Stimulated activated CD4-positive, alpha-beta T cell treated with anti-CD3 and anti-CD28 coated beads, Interleukin-2, amount 100 ng/mL, for 48 hours (primary cell): ENCODE measurements around the gene PRR19.
A peak's percentile ranks its signal among the peaks of the same experiment; 100 is the strongest.

Experiments
- DNase-seq, 2 donors: peaks; one replicate each; pipeline ENCODE4 v3.0.0-alpha.2; 2020

Gene PRR19

GRCh38 chr19:42271861-42272534 lies 29.9 kb upstream of the PRR19 start:
- DNase-seq = no peak

DNA sequence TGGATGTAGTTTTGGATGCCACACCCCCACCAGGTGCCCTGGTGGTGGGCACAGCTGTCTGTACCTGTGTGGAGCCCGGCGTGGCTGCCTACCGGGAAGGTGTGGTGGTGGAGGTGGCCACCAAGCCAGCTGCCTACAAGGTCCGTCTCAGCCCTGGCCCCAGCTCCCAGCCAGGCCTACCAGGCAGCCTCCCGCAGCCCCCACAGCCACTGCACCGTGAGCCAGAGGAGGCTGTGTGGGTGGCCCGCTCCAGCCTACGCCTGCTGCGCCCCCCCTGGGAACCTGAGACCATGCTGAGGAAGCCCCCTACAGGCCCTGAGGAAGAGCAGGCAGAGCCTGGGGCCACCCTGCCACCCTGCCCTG lies 29.4 kb upstream of the PRR19 start:
- DNase-seq = no peak

DNA sequence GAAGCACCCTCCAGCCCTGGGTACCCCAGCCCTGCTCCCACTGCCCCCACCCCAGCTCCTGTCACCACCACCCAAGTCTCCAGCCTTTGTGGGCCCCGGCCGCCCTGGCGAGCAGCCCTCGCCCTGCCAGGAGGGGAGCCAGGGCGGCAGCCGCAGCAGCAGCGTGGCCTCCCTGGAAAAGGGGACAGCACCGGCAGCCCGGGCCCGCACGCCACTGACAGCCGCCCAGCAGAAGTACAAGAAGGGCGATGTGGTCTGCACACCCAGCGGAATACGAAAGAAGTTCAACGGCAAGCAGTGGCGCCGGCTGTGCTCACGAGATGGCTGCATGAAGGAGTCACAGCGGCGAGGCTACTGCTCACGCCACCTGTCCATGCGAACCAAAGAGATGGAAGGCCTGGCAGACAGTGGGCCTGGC lies 28.9 kb upstream of the PRR19 start:
- DNase-seq = no peak

DNA sequence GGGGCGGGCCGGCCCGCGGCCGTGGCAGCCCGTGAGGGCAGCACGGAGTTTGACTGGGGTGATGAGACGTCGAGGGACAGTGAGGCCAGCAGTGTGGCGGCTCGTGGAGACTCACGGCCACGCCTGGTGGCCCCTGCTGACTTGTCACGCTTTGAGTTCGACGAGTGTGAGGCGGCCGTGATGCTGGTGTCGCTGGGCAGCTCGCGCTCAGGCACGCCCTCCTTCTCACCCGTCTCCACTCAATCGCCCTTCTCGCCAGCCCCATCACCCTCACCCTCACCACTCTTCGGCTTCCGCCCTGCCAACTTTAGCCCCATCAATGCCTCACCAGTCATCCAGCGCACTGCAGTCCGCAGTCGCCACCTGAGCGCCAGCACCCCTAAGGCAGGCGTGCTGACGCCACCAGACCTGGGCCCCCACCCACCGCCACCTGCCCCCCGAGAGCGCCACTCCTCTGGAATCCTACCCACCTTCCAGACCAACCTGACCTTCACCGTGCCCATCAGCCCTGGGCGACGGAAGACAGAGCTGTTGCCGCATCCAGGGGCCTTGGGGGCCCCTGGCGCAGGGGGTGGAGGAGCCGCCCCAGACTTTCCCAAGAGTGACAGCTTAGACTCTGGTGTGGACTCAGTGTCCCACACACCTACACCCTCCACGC lies 28.4 kb upstream of the PRR19 start:
- no peak for DNase-seq

- DNase-seq = no peak
Measured at GRCh38 chr19:42274065-42274682, 27.8 kb upstream of the PRR19 start.

DNA sequence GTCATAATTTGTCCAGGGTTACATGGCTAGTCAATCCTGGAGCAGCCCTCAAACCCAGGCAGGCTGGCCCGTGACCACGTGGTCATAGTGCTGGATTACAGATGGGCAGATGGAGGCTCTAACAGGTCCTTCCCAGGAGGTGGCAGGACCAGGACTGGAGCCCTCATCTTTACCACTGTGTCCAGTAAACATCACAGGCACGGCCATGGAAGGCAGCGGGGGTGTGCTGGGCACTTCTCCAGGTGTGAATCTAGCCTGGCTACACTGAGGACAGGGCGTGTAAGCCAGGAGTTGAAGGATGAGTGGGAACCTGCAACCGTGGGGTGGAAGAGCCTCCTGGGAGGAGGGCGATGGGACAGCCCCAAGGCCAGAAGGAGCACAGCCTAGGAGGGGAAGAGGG lies 26.8 kb upstream of the PRR19 start:
- DNase-seq = no peak

DNA sequence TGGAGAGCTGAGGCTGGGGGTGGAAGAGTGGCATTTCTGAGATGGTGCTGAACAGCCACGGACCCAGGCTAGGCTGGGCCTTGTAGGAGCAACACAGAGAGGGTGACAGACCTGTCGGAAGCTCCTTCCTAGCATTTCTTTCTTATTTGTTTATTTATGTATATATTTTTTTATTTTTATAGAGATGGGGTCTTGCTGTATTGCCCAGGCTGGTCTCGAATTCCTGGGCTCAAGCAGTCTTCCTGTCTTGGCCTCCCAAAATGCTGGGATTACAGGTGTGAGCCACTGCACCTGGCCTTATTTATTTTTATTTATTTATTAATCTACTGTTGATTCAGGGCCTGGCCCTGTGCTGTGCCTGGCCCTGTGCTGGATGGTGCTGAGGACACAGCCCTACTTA lies 26.4 kb upstream of the PRR19 start:
- no peak for DNase-seq

- DNase-seq = no peak
Measured at GRCh38 chr19:42276284-42276683, 25.6 kb upstream of the PRR19 start.

- no peak for DNase-seq
Measured at GRCh38 chr19:42276821-42277220, 25.1 kb upstream of the PRR19 start.

- DNase-seq = no peak
Measured at GRCh38 chr19:42277821-42278451, 24.0 kb upstream of the PRR19 start.

GRCh38 chr19:42278452-42279154 lies 23.3 kb upstream of the PRR19 start:
- DNase-seq = no peak

DNA sequence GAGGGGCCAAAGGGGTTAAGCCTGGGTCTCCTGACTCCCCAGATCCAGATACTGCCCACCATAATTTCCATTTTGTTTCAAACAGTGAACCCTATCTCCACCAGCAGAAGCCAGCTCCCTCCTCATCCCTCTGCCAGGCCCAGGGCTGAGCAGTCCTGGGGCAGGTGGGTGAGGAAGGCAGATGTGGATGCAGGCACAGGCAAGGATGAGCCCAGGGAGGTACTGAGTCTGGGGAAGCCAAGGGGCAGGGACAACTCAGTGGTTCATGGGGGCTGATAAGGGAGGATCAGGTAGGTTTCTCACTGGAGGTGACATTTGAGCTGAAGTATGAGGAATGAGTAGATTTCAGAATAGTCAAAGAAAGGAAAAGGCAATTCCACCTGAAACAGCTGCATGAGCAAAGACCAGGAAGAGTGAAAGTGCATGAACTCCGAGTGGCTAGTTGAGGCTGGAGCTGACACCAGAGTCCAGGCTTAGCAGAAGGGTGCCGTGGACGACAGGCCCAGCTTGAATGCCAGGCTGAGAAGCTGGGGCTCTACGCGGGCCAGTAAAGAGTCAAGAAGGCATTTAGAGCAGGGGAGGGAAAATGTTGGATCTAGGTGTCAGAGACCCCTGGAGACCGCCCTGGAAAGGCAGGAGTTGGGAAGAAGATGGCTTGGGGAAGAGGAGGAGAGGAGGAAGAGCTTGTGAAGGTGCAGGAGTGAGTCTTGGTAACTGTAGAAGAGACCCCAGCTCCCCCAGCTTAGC lies 22.6 kb upstream of the PRR19 start:
- DNase-seq = no peak

DNA sequence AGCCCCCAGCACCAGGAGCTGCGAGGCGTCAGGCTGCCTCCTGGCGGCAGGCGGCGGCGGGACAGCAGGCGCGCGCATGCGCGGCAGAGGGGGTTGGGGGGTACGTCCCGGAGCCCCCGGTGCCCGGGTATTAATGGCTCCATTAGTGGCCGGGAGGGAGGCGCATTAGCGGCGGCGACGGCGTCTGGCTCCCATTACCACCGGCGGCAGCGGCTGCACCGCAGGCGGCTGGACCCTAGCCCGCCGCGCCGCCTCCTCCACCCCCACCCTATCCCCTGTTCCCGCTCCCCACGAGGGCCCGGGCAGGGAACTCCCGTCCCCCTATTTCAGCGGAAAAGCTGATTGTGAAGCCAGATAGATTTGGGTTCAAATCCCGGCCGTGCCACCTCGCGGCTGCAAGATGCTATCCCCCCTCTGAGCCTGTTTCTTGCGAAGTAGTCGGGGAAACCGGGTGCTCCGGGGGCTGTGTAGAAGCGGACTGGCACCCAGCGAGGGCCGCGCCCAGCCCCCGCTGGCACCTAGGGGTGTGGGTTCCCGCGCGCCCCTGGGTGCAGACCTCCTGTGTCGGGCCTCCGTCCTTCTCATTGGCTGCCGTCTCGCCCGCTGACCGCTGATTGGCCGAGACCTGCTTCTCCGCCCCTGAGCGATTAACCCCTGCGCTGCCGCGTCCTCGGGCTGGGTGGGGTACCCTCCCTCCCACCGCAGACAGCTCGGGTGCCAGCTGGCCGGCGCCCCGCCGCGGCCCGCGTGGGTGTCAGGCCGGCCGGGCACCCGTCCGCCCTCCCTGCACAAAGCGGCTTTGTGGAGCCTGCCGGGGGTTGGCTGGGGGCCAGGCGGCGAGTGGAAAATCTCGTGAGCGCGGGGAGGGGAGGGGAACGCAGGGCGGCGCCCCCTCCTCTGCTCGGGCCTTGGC lies 21.8 kb upstream of the PRR19 start:
- DNase-seq = peak; percentile 81 to 82

DNA sequence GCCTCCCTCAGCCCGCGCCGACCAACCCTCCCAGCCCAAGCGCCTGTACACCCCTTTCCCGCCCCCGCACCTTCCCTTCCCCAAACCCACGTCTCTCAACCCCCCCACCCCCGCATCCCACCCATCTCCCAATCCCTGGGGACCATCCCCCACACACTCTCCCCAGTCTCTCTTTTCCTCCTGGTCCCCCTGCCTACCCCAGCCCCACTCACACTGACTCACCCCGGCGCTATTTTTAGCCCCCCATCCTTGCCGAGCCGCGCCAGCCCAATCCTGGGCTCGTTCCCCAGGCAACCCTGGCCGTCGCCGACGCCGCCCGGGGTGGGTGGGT lies 21.2 kb upstream of the PRR19 start:
- no peak for DNase-seq

GRCh38 chr19:42281146-42281826 lies 20.6 kb upstream of the PRR19 start:
- no peak for DNase-seq

DNA sequence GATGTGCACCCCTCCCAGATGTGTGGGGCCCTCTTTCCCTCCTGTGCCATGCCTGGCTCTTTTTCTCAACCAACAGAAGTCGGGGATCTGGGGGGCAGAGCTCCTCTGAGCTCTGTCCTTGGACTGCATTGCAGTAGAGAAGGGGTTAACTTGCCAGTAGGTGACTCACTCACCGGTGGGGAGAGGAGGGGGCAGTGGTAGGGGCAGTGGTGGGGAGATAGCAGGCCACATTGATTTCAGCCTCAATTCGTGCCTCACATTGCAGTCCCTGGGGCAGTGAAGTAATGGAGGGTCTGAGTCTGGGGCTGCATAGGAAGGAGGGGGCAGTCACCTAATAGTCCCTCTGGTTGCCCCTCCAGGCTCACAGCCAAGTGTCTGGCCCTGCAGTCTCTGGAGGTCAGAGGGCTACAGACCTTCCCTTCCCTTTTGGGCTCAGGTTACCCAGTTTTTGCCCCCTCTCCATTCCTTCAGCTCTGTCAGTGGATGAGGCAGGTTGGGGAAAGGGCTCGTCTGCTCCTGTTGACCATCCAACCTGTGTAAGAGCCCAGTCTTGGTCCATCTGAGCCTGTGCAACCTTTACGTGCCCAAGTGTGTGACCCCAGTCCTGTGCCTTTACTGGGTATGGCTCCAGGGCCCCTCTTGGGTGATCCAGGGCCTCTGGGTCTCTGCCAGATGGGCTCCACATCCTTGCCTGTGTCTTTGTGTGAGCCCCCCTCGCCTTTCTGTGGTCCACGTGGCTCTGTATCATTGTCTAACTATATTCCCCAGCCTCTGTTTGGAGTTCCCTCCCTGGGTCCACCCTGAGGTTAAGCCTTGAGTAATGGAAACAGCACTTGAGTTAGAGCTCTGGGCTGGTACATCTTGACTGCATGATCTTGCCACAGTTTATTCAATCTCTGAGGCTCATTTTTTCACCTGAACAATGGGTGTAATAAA lies 19.8 kb upstream of the PRR19 start:
- no peak for DNase-seq

DNA sequence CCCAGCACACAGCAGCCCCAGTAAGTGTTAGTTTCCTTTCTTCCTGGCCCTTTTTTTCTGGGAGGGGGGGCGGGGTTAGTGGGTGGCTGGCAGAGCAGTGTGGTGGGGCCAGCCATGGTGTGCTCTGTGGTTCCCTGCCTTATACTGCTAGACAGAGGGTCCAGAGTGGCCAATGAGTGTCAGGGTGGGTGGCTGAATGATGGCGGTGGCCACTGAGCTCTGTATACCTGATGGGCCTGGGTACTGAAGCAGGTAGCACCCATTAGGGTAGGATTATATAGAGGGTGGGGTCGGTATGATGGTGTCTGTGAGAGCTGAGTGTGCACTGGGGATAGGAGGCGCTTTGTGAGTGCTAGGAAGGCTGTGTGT lies 19.1 kb upstream of the PRR19 start:
- DNase-seq = no peak

- peak; percentile 92 to 94 for DNase-seq
Measured at GRCh38 chr19:42283188-42284065, 18.5 kb upstream of the PRR19 start.

- peak; percentile 68 to 71 for DNase-seq
Measured at GRCh38 chr19:42284066-42284501, 17.8 kb upstream of the PRR19 start.
